Measurements from ENCODE around the gene KDM8. TPM values are rescaled to one million over a fixed set of nuclear protein-coding genes. Genes with fewer than 3 reads are reported as not detected.

Gene KDM8
- total and polyA plus RNA-seq, 3 donors from 2014 or later: 5.7 to 14.7 (median 8.3) TPM

GRCh38 chr16:27264151-27264550 is 60.8 kb downstream of the KDM8 start:
- DNase-seq: no peak
- no peaks in the 10 kb centered on the region for H3K9me3 ChIP-seq
- no peak for TF ChIP-seq CTCF (IDR thresholded peaks at IDR 0.05)
- TF ChIP-seq POLR2A (IDR thresholded peaks at IDR 0.05): no peak
- intact Hi-C loops (cut with DNase I; ENCODE audit: low total_unique reads): no loop called here
- H3K36me3 ChIP-seq (ENCODE audit: low read depth, missing control alignments): no peaks in the 10 kb centered on the region
- 75 to 79% methylated on average over 6 of the region's 6 CpGs for WGBS, 2 donors
- H3K4me1 ChIP-seq: no peaks in the 10 kb centered on the region
- H3K27me3 ChIP-seq: no peaks in the 10 kb centered on the region
- H3K27ac ChIP-seq: no peak overlapping the region
- no peak overlapping the region for H3K4me3 ChIP-seq

GRCh38 chr16:27265982-27266381 is 62.7 kb downstream of the KDM8 start:
- H3K4me1 ChIP-seq: no peaks in the 10 kb centered on the region
- no peak overlapping the region for H3K4me3 ChIP-seq
- no peak for DNase-seq
- no peaks in the 10 kb centered on the region for H3K36me3 ChIP-seq (ENCODE audit: low read depth, missing control alignments)
- no peak for TF ChIP-seq CTCF (IDR thresholded peaks at IDR 0.05)
- no peak for TF ChIP-seq POLR2A (IDR thresholded peaks at IDR 0.05)
- no peaks in the 10 kb centered on the region for H3K27me3 ChIP-seq
- no peaks in the 10 kb centered on the region for H3K9me3 ChIP-seq
- no peak overlapping the region for H3K27ac ChIP-seq
- intact Hi-C loops (cut with DNase I; ENCODE audit: low total_unique reads): no loop called here
- WGBS, 2 donors: 90 to 100% methylated on average over 1 of the region's 1 CpG

GRCh38 chr16:27267037-27267677 is 63.8 kb downstream of the KDM8 start:
- no peak for DNase-seq
- 60 to 66% methylated on average over 8 of the region's 8 CpGs for WGBS, 2 donors
- Histone ChIP-seq H3K36me3 (ENCODE audit: low read depth, missing control alignments) (no peaks in the 10 kb centered on the region), H3K4me1 (no peaks in the 10 kb centered on the region), H3K9me3 (no peaks in the 10 kb centered on the region), H3K27ac (no peak overlapping the region), H3K27me3 (no peaks in the 10 kb centered on the region), H3K4me3 (peak overlapping the region in 1 of 2 donors; percentile 84)
- no peak for TF ChIP-seq CTCF (IDR thresholded peaks at IDR 0.05)
- no peak for TF ChIP-seq POLR2A (IDR thresholded peaks at IDR 0.05)
- intact Hi-C loops (cut with DNase I; ENCODE audit: low total_unique reads): no loop called here

- Histone ChIP-seq H3K27me3 (no peaks in the 10 kb centered on the region), H3K4me3 (peak within 1 kb of the TSS; percentile 78 to 84), H3K4me1 (no peaks in the 10 kb centered on the region), H3K27ac (peak within 1 kb of the TSS; percentile 73 to 91), H3K9me3 (no peaks in the 10 kb centered on the region), H3K36me3 (ENCODE audit: low read depth, missing control alignments) (no peaks in the 10 kb centered on the region)
- peak; percentile 99 for DNase-seq
- 8 to 9% methylated on average over 33 to 57 of the region's 58 CpGs for WGBS, 2 donors
- peak; percentile 76 for TF ChIP-seq POLR2A (IDR thresholded peaks at IDR 0.05)
- peak in 1 of 3 experiments; percentile 26 for TF ChIP-seq CTCF (IDR thresholded peaks at IDR 0.05)
- intact Hi-C loops (cut with DNase I; ENCODE audit: low total_unique reads): no loop called here
Measured at GRCh38 chr16:27268376-27269299, 65.3 kb downstream of the KDM8 start, which contains the start of gene NSMCE1. Gene NSMCE1 (minus strand): TSS chr16:27268772. CDS start chr16:27257570, 11,202 bp downstream.
